Activated T-cell treated with anti-CD3 and anti-CD28 coated beads, Interleukin-2, amount 50 U/mL, for 24 hours (primary cell): ENCODE results near the gene STX4.

Experiments used
- DNase-seq: peaks from one replicate; pipeline ENCODE4 v3.0.0-alpha.2; 2020
- H3K27ac Mint-ChIP-seq: 2 replicates; pipeline ENCODE4 v1.8.0; 2020; ENCODE audit warnings: mild to moderate bottlenecking, mixed read lengths
- H3K27me3 Mint-ChIP-seq: 2 replicates; pipeline ENCODE4 v1.8.0; 2020; ENCODE audit warnings: mixed read lengths
- H3K36me3 Mint-ChIP-seq: 2 replicates; pipeline ENCODE4 v1.8.0; 2020; ENCODE audit warnings: low read depth, mixed read lengths
- H3K4me1 Mint-ChIP-seq: 2 replicates; pipeline ENCODE4 v1.8.0; 2020; ENCODE audit warnings: low read depth, mixed read lengths
- H3K4me3 Mint-ChIP-seq: 2 replicates; pipeline ENCODE4 v1.8.0; 2020; ENCODE audit warnings: mild to moderate bottlenecking, moderate library complexity, mixed read lengths
- H3K9me3 Mint-ChIP-seq: 2 replicates; pipeline ENCODE4 v1.8.0; 2020; ENCODE audit warnings: mixed read lengths

STX4 gene

DNA sequence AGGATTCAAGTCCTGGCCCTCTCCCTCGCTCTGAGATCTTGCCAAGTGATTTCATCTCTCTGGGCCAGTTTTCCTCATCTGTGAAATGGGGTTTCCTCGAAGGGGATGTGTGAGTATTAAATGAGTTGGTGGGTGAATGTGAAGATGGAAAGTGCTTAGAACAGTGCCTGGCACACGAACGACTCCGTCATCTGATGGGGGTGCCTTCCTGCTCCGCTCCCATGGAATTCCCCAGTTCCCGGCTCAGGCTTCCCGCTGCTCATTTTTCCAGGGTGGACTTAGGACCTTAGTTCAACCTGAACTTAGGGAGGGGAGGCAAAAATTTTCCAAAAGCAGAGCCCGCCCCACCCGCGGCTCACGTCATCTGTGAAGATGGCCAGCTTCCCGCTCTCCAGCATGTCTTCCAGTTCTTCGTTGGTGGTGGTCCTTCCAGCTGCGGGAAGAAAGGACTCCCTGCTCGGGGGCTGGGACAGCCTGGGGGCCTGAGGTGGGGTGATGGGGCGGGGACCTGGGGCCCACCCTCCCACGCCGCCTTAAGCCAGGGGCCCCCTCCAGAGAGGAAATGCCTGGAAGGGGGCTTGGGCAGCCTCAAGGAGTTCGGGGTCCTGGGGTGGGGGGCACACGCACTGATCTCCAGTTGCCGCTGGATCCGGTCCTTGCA, 36.9 kb upstream of the STX4 start:
- peak overlapping the region; percentile 79 for H3K4me3 Mint-ChIP-seq
- no peaks in the 10 kb centered on the region for H3K27me3 Mint-ChIP-seq
- H3K27ac Mint-ChIP-seq: peak overlapping the region; percentile 66
- peaks cover 18% of the 10 kb centered on the region for H3K4me1 Mint-ChIP-seq
- no peaks in the 10 kb centered on the region for H3K36me3 Mint-ChIP-seq
- DNase-seq: no peak
- H3K9me3 Mint-ChIP-seq: no peaks in the 10 kb centered on the region

DNA sequence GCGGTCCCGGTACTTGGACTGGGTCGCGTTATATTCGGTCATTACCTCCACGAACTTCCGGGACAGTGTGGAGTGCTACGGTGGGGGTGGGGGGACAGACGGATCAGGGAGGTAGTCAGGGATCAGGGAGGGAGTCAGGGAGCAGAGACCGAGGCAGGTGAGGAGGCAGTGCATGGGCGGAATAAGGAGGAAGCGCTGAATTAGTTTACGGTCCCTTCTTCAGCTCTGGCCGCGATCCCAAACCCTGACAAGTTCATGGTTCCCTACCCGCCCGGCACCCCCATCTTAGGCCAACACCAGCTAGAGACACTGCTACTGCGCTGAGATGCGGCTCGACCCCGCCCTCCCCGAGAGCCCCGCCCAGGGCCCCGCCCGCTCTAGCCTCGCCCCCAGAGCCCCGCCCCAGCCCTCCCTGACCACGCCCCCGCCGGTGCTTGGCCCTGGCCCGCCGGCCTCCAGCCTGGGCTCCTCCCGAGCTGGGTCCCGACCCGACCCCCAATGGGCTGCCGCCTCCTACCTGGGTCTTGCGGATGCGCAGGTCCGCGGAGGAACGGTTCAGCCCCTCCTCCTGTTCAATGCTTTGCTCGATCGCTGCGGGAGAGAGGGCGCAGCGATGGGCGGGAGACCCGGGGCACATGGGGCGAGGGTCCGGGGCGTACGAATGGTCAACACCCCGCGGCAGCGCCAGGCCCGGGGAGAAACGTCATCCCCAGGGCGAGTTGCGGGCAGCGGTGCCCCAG, 36.2 kb upstream of the STX4 start:
- H3K27me3 Mint-ChIP-seq: no peaks in the 10 kb centered on the region
- H3K4me3 Mint-ChIP-seq: peak overlapping the region; percentile 79
- H3K27ac Mint-ChIP-seq: peak overlapping the region; percentile 66
- H3K9me3 Mint-ChIP-seq: no peaks in the 10 kb centered on the region
- peak; percentile 89 for DNase-seq
- no peaks in the 10 kb centered on the region for H3K36me3 Mint-ChIP-seq
- peaks cover 18% of the 10 kb centered on the region for H3K4me1 Mint-ChIP-seq

DNA sequence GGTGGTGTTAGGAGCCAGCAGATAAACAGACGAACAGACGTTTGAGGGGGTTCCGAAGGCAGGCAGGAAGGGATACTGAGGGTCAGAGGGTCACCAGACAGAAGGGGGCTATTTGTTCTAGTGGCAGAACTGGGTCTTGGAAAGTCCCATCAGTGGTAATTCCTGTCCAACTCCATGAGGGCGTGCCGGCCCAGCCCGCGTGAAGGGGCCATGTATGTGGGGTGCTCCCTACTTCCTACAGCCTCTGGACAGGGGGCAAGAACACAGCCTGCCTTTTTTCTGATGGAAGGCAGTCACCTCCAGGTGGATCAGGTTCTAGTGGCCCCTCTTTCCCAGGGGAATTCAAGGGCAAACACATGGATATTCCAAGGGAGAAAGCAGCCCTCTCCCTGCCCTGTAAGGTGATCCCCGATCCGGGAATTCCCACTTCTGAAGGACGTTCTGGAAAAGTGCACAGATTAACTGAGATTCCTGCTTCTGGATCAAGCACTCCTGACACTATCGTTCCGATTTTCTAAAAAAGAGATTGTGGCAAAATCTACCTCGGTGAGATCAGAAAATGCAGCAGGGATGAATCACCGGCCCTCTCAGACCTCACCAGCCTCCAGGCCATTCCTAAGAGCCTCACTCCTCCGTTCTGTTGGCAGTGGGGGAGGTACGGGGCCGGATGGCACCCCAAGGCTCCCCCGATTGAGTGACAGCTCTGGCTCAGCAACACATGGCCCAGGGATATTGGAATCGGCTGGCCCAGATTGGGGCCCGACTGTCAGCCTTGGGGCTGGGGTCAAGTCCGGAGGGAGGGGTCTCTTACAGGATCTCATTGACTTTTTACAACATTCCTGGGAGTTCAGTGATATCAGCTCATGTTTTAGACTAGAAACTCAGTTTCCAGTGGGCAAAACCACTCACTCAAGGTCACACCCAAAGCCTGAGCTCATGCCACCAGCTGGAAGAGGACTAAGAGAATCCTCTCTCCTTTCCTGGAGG, 35.3 kb upstream of the STX4 start:
- Mint-ChIP-seq H3K9me3 (no peaks in the 10 kb centered on the region), H3K4me1 (peaks cover 18% of the 10 kb centered on the region), H3K36me3 (no peaks in the 10 kb centered on the region), H3K27ac (no peak overlapping the region), H3K4me3 (peak overlapping the region; percentile 62), H3K27me3 (no peaks in the 10 kb centered on the region)
- DNase-seq: peak; percentile 44

DNA sequence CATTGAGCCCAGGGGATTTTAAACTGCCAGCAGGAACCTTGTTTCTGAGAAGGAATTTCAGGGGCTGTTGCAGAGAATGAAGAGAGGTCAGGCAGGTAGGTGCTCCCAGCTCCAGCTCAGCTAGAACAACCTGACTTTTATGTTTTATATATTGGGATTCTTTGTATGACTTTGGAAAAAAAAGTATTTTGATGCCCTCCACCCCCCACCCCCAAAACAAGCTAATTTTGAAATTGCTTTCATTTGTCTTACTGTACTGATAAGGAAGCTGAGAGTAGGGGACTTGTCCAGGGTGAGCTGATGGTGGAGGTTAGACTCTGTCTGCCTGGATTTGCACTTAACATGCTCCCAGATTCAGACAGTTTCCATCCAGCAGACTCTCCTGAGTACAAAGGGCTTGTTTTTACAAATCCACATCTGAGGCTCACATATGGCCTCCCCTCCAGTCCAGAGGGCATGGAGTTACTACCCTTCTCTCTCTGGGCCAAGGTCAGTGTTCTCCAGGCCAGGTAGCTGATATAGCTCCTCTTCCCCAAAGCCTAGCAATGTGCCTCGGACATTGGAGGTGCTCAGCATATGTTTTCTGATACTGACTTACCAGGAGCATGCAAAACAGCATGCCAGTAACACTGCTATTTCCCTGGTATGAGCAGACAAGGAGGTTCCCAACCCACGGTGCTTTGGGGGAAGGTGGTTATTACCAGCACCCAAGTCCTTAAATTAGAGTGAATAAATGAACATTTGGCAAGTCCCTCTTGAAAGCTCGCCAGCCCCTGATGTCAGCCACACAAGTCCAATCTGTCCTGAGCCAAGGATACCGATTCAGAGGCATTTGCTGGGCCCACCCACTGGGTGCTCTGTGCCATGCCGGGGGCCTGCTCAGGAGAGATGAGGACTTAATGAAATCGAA, 34.3 kb upstream of the STX4 start:
- Mint-ChIP-seq H3K4me1 (peaks cover 18% of the 10 kb centered on the region), H3K4me3 (no peak overlapping the region), H3K9me3 (no peaks in the 10 kb centered on the region), H3K27ac (no peak overlapping the region), H3K36me3 (no peaks in the 10 kb centered on the region), H3K27me3 (no peaks in the 10 kb centered on the region)
- DNase-seq: no peak

DNA sequence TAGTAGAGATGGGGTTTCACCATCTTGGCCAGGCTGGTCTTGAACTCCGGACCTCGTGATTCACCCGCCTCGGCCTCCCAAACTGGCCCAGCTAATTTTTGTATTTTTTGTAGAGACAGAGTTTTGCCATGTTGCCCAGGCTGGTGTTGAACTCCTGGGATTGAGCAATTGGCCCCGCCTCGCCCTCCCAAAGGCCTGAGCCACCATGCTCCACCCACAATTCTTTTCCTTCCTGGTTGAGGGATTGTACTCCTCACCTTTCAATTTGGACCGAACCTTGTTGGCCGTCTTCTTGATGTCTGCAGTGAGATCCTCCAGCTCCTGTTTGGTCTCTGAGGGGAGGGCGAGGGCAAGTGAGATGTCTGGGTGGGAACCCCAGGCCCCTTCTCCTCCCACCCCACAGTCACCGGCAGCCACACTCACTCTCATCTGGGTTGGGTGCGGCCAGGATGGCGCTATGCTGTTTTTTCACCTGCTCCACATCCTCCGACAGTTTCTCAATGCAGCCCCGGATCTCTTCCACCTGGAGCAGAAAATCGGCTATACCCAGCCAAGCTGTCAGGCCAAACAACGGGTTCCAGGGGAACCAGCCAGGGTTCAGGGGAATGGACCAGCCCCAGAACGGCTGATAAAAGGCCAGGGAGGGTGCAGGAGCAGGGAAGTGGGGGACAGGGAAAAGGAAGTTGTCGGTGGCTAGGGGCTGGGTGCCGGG, 32.5 kb upstream of the STX4 start:
- no peaks in the 10 kb centered on the region for H3K9me3 Mint-ChIP-seq
- DNase-seq: no peak
- H3K4me1 Mint-ChIP-seq: peaks cover 12% of the 10 kb centered on the region
- no peaks in the 10 kb centered on the region for H3K36me3 Mint-ChIP-seq
- H3K27me3 Mint-ChIP-seq: no peaks in the 10 kb centered on the region
- H3K4me3 Mint-ChIP-seq: no peak overlapping the region
- no peak overlapping the region for H3K27ac Mint-ChIP-seq

DNA sequence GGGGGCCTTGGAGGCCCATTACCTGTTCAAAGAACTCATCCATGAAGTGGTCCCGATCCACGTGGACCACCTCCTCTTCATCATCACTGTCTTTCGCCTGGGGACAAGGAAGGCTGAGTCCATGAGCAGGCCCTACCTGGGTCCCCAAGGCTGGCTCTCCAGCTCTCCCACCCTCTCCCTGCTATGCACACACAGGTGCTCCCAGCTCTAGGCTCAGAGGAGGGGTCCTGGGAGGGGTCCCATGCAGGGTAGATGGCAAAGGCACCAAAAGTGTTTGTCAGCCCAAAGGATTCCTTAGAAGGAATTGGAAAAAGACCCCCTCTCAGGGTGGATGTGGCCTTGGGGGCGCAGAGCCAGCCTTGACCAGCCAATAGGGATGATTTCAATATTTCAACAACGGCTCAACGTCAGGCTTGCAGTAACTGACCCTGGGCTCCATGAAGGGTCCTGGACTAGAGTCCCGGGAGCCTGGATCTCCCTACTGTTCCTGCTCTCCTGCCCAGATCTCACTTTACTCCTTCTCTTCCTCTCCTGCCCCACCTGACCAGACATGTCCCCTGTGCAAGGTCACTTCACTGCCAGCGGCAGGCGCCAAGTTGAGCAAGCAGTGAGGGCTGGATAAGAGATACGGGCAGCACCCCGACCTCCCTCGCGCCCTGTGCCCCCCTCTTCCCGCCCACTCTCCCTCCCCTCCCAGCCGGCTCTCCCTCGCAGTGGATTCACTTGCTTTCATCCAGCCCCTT, 31.7 kb upstream of the STX4 start:
- H3K36me3 Mint-ChIP-seq: no peaks in the 10 kb centered on the region
- H3K27ac Mint-ChIP-seq: no peak overlapping the region
- H3K27me3 Mint-ChIP-seq: no peaks in the 10 kb centered on the region
- peaks cover 7% of the 10 kb centered on the region for H3K4me1 Mint-ChIP-seq
- H3K9me3 Mint-ChIP-seq: no peaks in the 10 kb centered on the region
- H3K4me3 Mint-ChIP-seq: no peak overlapping the region
- no peak for DNase-seq

DNA sequence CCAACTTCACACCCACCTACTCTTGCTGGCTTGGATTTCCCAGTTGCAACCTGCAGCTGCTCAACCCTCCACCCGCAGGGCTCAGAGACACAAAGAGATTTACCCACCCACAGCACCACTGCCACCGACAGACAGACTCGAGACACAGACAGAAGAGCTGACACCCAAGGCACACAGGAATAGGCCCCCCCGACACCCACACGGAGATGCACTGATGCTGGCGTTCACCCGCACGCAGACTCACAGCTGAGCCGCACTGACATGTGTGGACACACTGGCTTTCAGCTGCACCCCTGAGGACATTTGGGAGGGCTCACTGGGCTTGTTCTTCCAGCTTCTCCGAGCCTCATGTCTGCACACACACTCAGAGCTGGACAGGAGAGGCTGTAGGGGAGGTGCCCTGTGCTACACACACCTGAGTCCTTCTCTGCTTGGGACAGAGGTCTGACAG, 31.1 kb upstream of the STX4 start:
- DNase-seq: no peak
- Mint-ChIP-seq H3K4me3 (no peak overlapping the region), H3K36me3 (no peaks in the 10 kb centered on the region), H3K27me3 (no peaks in the 10 kb centered on the region), H3K27ac (no peak overlapping the region), H3K9me3 (no peaks in the 10 kb centered on the region), H3K4me1 (peaks cover 3% of the 10 kb centered on the region)

DNA sequence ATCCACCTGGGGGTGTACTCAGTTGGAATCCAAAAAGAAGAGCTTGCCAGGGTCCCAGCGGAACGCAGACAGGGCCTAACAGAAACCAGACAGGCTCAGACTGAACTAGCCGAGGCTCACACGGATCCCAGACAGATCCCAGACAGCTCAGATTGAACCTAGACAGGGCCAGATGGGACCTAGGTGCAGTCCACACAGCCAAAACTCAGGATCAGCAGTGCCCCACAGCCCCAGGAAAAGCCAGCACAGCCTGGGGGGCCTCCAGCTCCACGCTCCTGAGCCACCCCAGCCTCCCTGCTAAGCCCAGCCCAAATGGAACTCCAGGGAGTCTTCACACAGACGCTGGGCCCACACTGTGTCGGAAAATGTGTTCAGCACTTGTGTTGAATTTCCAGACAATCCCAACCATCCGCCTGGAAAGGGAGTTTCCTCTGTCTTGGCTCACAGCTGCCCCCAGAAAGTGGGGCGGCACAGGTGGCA, 30.5 kb upstream of the STX4 start:
- H3K27me3 Mint-ChIP-seq: no peaks in the 10 kb centered on the region
- H3K4me3 Mint-ChIP-seq: no peak overlapping the region
- H3K4me1 Mint-ChIP-seq: no peaks in the 10 kb centered on the region
- no peaks in the 10 kb centered on the region for H3K9me3 Mint-ChIP-seq
- no peak for DNase-seq
- H3K27ac Mint-ChIP-seq: no peak overlapping the region
- no peaks in the 10 kb centered on the region for H3K36me3 Mint-ChIP-seq

DNA sequence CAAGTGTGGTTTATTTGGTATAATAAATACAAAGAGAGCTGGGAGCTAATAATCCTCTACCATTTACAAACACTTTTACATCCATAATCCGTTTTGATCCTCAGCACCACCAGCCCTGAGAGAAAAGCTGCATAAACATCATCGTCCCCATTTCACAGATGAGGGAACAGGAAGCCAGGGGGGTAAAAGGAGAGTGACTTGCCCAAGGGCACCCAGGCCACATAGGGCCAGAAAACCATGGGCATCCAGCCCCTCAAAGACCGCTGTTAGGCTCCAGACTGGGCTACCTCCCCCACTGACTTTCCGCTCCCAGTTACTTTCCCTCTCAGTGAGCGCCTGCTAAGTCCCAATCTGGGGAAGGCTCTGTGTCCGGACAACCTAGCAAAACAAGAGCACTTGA, 29.6 kb upstream of the STX4 start:
- H3K27ac Mint-ChIP-seq: no peak overlapping the region
- H3K9me3 Mint-ChIP-seq: no peaks in the 10 kb centered on the region
- H3K4me3 Mint-ChIP-seq: no peak overlapping the region
- DNase-seq: no peak
- H3K36me3 Mint-ChIP-seq: no peaks in the 10 kb centered on the region
- H3K27me3 Mint-ChIP-seq: no peaks in the 10 kb centered on the region
- no peaks in the 10 kb centered on the region for H3K4me1 Mint-ChIP-seq

DNA sequence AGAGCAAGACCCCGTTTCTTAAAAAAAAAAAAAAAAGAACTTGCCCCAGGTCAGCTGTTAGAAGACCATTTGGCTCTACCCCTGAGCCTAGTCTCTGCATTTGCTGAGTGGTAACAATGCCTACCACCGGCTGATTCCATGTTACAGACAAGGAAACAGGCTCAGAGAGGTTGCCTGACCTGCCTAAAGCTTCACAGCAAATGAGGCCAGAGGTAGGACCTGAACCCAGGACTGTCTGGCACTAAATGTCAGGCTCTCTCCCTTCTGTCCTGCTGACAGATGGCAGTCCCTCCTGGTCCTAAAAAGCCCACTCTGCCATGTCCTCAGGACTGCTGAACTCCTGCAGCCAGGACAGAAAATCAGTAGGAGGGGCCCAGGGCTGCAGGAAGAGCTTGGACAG, 28.7 kb upstream of the STX4 start:
- Mint-ChIP-seq H3K27ac (no peak overlapping the region), H3K4me3 (no peak overlapping the region), H3K4me1 (peaks cover under 1% of the 10 kb centered on the region), H3K9me3 (no peaks in the 10 kb centered on the region), H3K36me3 (no peaks in the 10 kb centered on the region), H3K27me3 (no peaks in the 10 kb centered on the region)
- no peak for DNase-seq

DNA sequence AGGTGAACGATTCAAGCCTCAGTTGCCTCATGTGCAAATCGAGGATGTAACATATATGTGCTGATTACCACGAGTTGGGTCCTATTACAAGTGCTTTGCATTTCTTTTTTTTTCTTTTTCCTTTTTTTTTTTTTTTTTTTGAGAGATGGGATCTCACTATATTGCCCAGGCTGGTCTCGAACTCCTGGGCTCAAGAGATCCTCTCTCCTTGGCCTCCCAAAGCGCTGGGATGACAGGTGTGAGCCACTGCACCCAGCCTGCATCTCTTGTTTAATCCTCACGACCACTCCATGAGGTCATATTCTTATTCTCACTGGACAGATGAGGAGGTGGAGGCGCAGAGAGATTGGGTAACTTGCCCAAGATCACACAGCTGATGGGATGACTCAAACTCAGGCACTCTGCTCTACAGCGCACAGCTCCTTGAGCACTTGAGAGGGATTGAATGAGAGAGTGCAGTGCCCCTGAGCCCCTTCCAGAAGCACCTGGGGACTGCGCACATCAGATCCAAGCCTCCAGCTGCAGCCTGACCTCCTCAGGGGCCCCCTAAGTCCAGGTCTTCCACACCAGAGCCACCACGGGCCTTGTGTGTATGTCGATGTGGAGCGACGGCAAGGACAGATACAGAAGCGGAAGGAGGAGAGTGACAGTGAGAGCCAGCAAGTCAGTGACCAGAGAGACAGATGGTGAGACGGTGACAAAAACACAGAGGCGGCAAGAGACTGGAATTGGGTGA, 27.8 kb upstream of the STX4 start:
- H3K9me3 Mint-ChIP-seq: no peaks in the 10 kb centered on the region
- H3K36me3 Mint-ChIP-seq: no peaks in the 10 kb centered on the region
- no peak for DNase-seq
- peaks cover 5% of the 10 kb centered on the region for H3K4me1 Mint-ChIP-seq
- H3K27ac Mint-ChIP-seq: no peak overlapping the region
- no peaks in the 10 kb centered on the region for H3K27me3 Mint-ChIP-seq
- H3K4me3 Mint-ChIP-seq: no peak overlapping the region

DNA sequence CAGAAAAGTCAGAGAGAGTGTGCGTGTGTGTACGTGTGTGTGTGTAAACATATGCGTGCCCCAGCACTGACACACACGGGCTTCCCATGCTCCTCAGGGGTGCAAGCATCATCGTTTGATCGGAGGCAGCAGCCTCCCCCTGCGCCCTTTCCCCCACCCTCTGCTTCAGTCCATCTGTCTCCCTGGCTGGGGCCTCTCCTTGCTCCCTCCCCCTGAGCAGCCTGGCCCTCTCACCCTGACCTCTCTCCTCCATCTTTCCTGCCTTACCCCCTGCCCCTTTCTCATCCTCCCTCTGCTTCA, 27.3 kb upstream of the STX4 start:
- peaks cover 8% of the 10 kb centered on the region for H3K4me1 Mint-ChIP-seq
- H3K9me3 Mint-ChIP-seq: no peaks in the 10 kb centered on the region
- H3K4me3 Mint-ChIP-seq: no peak overlapping the region
- no peak overlapping the region for H3K27ac Mint-ChIP-seq
- no peak for DNase-seq
- no peaks in the 10 kb centered on the region for H3K36me3 Mint-ChIP-seq
- peaks cover under 1% of the 10 kb centered on the region for H3K27me3 Mint-ChIP-seq
